HEK293 (cell line): ENCODE measurements around the gene VOPP1.

Experiments used
- BCL11B ChIP-seq: fragments of 450-650 bp; formaldehyde crosslinking; IDR thresholded peaks from 2 replicates; pipeline ENCODE4 v1.5.1; 2016; ENCODE audit warnings: low read depth, missing biosample characterization, missing genetic modification characterization
- YY1 ChIP-seq: fragments of 450-650 bp; formaldehyde crosslinking; IDR thresholded peaks from 2 replicates; pipeline ENCODE4 v1.5.1; 2018; ENCODE audit warnings: missing biosample characterization, missing genetic modification characterization
- ZFP41 ChIP-seq: fragments of 450-650 bp; formaldehyde crosslinking; IDR thresholded peaks from 2 replicates; pipeline ENCODE4 v1.5.1; 2016; ENCODE audit warnings: missing biosample characterization, missing genetic modification characterization, borderline replicate concordance
- ZNF112 ChIP-seq: fragments of 450-650 bp; formaldehyde crosslinking; IDR thresholded peaks from 2 replicates; pipeline ENCODE4 v1.5.0; 2017; ENCODE audit warnings: missing biosample characterization, missing genetic modification characterization
- ZNF223 ChIP-seq: fragments of 450-650 bp; formaldehyde crosslinking; IDR thresholded peaks from 2 replicates; pipeline ENCODE4 v1.5.1; 2016; ENCODE audit warnings: missing biosample characterization, missing genetic modification characterization
- ZNF292 ChIP-seq: fragments of 450-650 bp; formaldehyde crosslinking; IDR thresholded peaks from 2 replicates; pipeline ENCODE4 v1.5.1; 2016; ENCODE audit warnings: low read depth, missing biosample characterization, missing genetic modification characterization, borderline replicate concordance
- ZNF433 ChIP-seq: fragments of 450-650 bp; formaldehyde crosslinking; IDR thresholded peaks from 2 replicates; pipeline ENCODE4 v1.5.1; 2016; ENCODE audit warnings: missing biosample characterization, missing genetic modification characterization, low read depth
- ZNF473 ChIP-seq: fragments of 450-650 bp; formaldehyde crosslinking; IDR thresholded peaks from 2 replicates; pipeline ENCODE4 v1.5.1; 2017; ENCODE audit warnings: missing biosample characterization, missing genetic modification characterization
- ZNF549 ChIP-seq: fragments of 450-650 bp; IDR thresholded peaks from 2 replicates; pipeline ENCODE4 v1.5.1; 2018; ENCODE audit warnings: missing biosample characterization, missing genetic modification characterization, mild to moderate bottlenecking, inconsistent platforms, moderate library complexity
- ZNF571 ChIP-seq: fragments of 450-650 bp; formaldehyde crosslinking; IDR thresholded peaks from 2 replicates; pipeline ENCODE4 v1.5.0; 2017; ENCODE audit warnings: missing biosample characterization, missing genetic modification characterization
- ZNF585B ChIP-seq: fragments of 450-650 bp; formaldehyde crosslinking; IDR thresholded peaks from 2 replicates; pipeline ENCODE4 v1.5.1; 2016; ENCODE audit warnings: missing biosample characterization, missing genetic modification characterization
- TF ChIP-seq, protein P1 (sequence below): fragments of 450-650 bp; formaldehyde crosslinking; IDR thresholded peaks from 2 replicates; pipeline ENCODE4 v1.5.1; 2016; ENCODE audit warnings: missing biosample characterization, missing genetic modification characterization
- TF ChIP-seq, protein P2 (sequence below): fragments of 450-650 bp; formaldehyde crosslinking; IDR thresholded peaks from 2 replicates; pipeline ENCODE4 v1.5.1; 2016; ENCODE audit warnings: missing biosample characterization, missing genetic modification characterization, borderline replicate concordance

DNA sequence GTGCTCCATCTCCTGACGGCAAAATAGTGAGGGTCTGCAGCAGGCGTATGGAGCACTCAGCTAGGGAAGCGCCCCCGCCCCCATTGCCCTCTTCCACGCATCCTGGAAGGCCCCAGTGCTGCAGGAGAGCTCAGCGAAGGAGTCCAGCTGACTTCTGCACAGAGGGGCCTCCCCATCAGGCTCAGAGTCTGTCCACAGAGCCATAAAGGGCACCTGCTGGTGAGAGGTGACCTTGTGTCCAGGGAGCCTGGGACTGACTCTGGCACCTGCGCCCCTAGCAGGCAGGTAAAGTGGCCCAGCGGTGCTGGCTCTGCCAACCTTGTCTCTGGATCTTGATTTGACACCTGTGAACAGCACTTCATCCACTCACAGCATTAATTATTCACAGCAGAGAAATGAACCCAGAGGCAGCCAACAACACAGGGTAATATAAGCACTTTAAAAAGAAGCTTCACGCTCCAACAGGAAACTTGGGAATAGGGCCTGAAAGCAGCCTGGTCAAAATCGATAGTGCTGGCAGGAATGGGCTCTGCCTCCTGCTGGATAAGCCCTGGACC, 59.6 kb downstream of the VOPP1 start:
- TF ChIP-seq ZNF292 (no peak), ZNF585B (no peak), ZNF223 (no peak), YY1 (tag by site-specific recombination) (no peak), BCL11B (no peak), ZNF433 (tag by site-specific recombination) (no peak), ZNF473 (tag by site-specific recombination) (no peak), ZFP41 (tag by site-specific recombination) (no peak), ZNF549 (no peak), ZNF112 (tag by site-specific recombination) (no peak), ZNF571 (no peak)
- TF ChIP-seq, protein P1, sequence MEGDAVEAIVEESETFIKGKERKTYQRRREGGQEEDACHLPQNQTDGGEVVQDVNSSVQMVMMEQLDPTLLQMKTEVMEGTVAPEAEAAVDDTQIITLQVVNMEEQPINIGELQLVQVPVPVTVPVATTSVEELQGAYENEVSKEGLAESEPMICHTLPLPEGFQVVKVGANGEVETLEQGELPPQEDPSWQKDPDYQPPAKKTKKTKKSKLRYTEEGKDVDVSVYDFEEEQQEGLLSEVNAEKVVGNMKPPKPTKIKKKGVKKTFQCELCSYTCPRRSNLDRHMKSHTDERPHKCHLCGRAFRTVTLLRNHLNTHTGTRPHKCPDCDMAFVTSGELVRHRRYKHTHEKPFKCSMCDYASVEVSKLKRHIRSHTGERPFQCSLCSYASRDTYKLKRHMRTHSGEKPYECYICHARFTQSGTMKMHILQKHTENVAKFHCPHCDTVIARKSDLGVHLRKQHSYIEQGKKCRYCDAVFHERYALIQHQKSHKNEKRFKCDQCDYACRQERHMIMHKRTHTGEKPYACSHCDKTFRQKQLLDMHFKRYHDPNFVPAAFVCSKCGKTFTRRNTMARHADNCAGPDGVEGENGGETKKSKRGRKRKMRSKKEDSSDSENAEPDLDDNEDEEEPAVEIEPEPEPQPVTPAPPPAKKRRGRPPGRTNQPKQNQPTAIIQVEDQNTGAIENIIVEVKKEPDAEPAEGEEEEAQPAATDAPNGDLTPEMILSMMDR, result no peak
- TF ChIP-seq, protein P2, sequence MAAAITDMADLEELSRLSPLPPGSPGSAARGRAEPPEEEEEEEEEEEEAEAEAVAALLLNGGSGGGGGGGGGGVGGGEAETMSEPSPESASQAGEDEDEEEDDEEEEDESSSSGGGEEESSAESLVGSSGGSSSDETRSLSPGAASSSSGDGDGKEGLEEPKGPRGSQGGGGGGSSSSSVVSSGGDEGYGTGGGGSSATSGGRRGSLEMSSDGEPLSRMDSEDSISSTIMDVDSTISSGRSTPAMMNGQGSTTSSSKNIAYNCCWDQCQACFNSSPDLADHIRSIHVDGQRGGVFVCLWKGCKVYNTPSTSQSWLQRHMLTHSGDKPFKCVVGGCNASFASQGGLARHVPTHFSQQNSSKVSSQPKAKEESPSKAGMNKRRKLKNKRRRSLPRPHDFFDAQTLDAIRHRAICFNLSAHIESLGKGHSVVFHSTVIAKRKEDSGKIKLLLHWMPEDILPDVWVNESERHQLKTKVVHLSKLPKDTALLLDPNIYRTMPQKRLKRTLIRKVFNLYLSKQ (tag by site-specific recombination), result no peak
